Endothelial cell of umbilical vein (primary cell): Measurements from ENCODE around the gene CIPC. TPM values are rescaled to one million over a fixed set of nuclear protein-coding genes. Genes with fewer than 3 reads are reported as not detected.

Experiments used
- BruUV-seq: library from RNA; stranded (reverse); fragments of 400-500 nt; replicated peaks from 2 replicates; lab custom pipeline; 2021; lab: Mats Ljungman, UMichigan
- CTCF ChIA-PET: fragments of 300-600, 350-600 bp; sonication (Branson Sonifier 250); formaldehyde crosslinking; loops from one replicate; lab custom pipeline; 2021; ENCODE audit warnings: antibody characterized with exemption, inconsistent platforms; lab: Charles Lee
- POLR2A ChIA-PET: fragments of 300-600, 350-600 bp; sonication (Branson Sonifier 250); formaldehyde crosslinking; loops from one replicate; lab custom pipeline; 2021; ENCODE audit warnings: antibody characterized with exemption, inconsistent platforms; lab: Charles Lee
- DNase-seq: peaks from one replicate; pipeline ENCODE4 v3.0.0-alpha.2; 2011; ENCODE audit warnings: low read depth, low spot score
- FAIRE-seq: peaks from 2 replicates; lab custom pipeline; 2011; peaks lifted over from hg19 to GRCh38; lab: Jason Lieb, UNC
- H2AFZ ChIP-seq: 2 replicates; pipeline ENCODE4 v1.6.0; 2012; ENCODE audit warnings: low read depth, low read length, control low read depth, inconsistent platforms
- H3K27ac ChIP-seq: 2 replicates; pipeline ENCODE4 v1.5.1; 2011; ENCODE audit warnings: low read depth, mild to moderate bottlenecking, control low read depth, low read length, moderate library complexity; ENCODE audit not compliant: insufficient read depth
- H3K27me3 ChIP-seq, 2 experiments: 2 replicates each; pipeline versions ENCODE4 v1.6.0 to v1.6.1; 2011; ENCODE audit warnings: low read length in 2 of 2, mixed read lengths in 1 of 2; ENCODE audit not compliant: control insufficient read depth in 2 of 2, insufficient read depth in 2 of 2
- H3K36me3 ChIP-seq, 2 experiments: 2 replicates in 1 of 2; 3 replicates in 1 of 2; pipeline ENCODE4 v1.5.1; 2011; ENCODE audit warnings: low read length in 2 of 2, mild to moderate bottlenecking in 1 of 2, moderate library complexity in 1 of 2; ENCODE audit not compliant: control insufficient read depth in 2 of 2, insufficient read depth in 2 of 2; ENCODE audit errors: extremely low read depth in 1 of 2
- H3K4me1 ChIP-seq: 3 replicates; pipeline ENCODE4 v1.5.1; 2011; ENCODE audit warnings: mild to moderate bottlenecking, low read length; ENCODE audit not compliant: control insufficient read depth, insufficient read depth; ENCODE audit errors: extremely low read depth
- H3K4me2 ChIP-seq: 2 replicates; pipeline ENCODE4 v1.6.1; 2011; ENCODE audit warnings: low read length, control low read depth, mixed read lengths; ENCODE audit not compliant: insufficient read depth
- H3K4me3 ChIP-seq, 3 experiments: fragments of 200-600 bp in 1 of 3; sonication (generic), shearing (Covaris generic) in 1 of 3; replicated peaks in 1 of 3; 2 replicates each; pipeline ENCODE4 v1.5.1; 2011 to 2016; ENCODE audit warnings: control low read depth in 3 of 3, low read length in 3 of 3, mild to moderate bottlenecking in 2 of 3, inconsistent platforms in 1 of 3, low read depth in 1 of 3, moderate library complexity in 1 of 3; ENCODE audit not compliant: insufficient read depth in 1 of 3
- H3K79me2 ChIP-seq: 2 replicates; pipeline ENCODE4 v1.6.0; 2012; ENCODE audit warnings: low read length, inconsistent platforms; ENCODE audit not compliant: control insufficient read depth, insufficient read depth
- H3K9ac ChIP-seq: replicated peaks from 2 replicates; pipeline ENCODE3; 2011; ENCODE audit warnings: low read length, control low read depth; ENCODE audit not compliant: insufficient read depth; ENCODE audit errors: extremely low read depth
- H3K9me1 ChIP-seq: replicated peaks from 3 replicates; pipeline ENCODE4 v1.6.0; 2011; ENCODE audit warnings: mild to moderate bottlenecking, low read length; ENCODE audit not compliant: control insufficient read depth, insufficient read depth; ENCODE audit errors: extremely low read depth
- H3K9me3 ChIP-seq: replicated peaks from 2 replicates; pipeline ENCODE4 v1.5.1; 2012; ENCODE audit warnings: low read length, inconsistent platforms; ENCODE audit not compliant: control insufficient read depth, insufficient read depth
- H4K20me1 ChIP-seq: replicated peaks from 2 replicates; pipeline ENCODE3; 2011; ENCODE audit warnings: mild to moderate bottlenecking, low read length; ENCODE audit not compliant: control insufficient read depth, insufficient read depth; ENCODE audit errors: extremely low read depth
- CTCF ChIP-seq, 2 donors: IDR thresholded peaks; 1 replicate in 1 of 2; 2 replicates in 1 of 2; pipeline ENCODE4 v1.5.1; 2011; ENCODE audit warnings: low read length in 2 of 2, mild to moderate bottlenecking in 2 of 2, moderate library complexity in 2 of 2, control low read depth in 1 of 2, inconsistent platforms in 1 of 2, low read depth in 1 of 2; ENCODE audit not compliant: insufficient read depth in 1 of 2; ENCODE audit errors: extremely low read depth in 1 of 2
- EZH2 ChIP-seq: IDR thresholded peaks from 2 replicates; pipeline ENCODE4 v1.6.1; 2012; ENCODE audit warnings: borderline replicate concordance, low read depth, mild to moderate bottlenecking, moderate library complexity, low read length, inconsistent platforms; ENCODE audit not compliant: severe bottlenecking
- FOS ChIP-seq: IDR thresholded peaks from 2 replicates; pipeline ENCODE4 v1.6.1; 2011; ENCODE audit warnings: mild to moderate bottlenecking, low read length, moderate library complexity, borderline replicate concordance; ENCODE audit not compliant: insufficient read depth
- GATA2 ChIP-seq: IDR thresholded peaks from 2 replicates; pipeline ENCODE4 v1.7.0; 2011; ENCODE audit warnings: low read depth, mild to moderate bottlenecking, moderate library complexity, mixed read lengths, low read length; ENCODE audit not compliant: insufficient read length, insufficient read depth
- JUN ChIP-seq: IDR thresholded peaks from 2 replicates; pipeline ENCODE4 v1.6.1; 2011; ENCODE audit warnings: borderline replicate concordance, low read depth; ENCODE audit not compliant: insufficient read length, insufficient read depth
- MYC ChIP-seq: IDR thresholded peaks from one replicate; pipeline ENCODE4 v1.6.1; 2011; ENCODE audit warnings: mild to moderate bottlenecking, low read depth, low read length
- POLR2A ChIP-seq: IDR thresholded peaks from 2 replicates; pipeline ENCODE4 v1.6.1; 2012; ENCODE audit warnings: low read depth, mild to moderate bottlenecking, control low read depth, low read length
- POLR2AphosphoS5 ChIP-seq: IDR thresholded peaks from 2 replicates; pipeline ENCODE4 v1.6.1; 2012; ENCODE audit warnings: low read depth, mild to moderate bottlenecking, control low read depth, low read length, moderate library complexity; ENCODE audit not compliant: insufficient read depth
- dilution Hi-C: fragments of 300-500 bp; cut with MboI; formaldehyde crosslinking; loops from one replicate; pipeline ENCODE4 v1.15.0; 2019; ENCODE audit warnings: low sequenced_read_pairs; ENCODE audit not compliant: extremely low pct_ligation_motif_present
- intact Hi-C: fragments of 100-400 bp; cut with micrococcal nuclease; formaldehyde crosslinking; loops from one replicate; pipeline ENCODE4 v1.10.0; 2022
- polyA plus RNA-seq, 4 experiments: library from polyadenylated mRNA; depleted of rRNA in 3 of 4; stranded (reverse) in 3 of 4; unstranded in 1 of 4; fragments of >200 nt; gene quantifications; 2 replicates each; pipeline versions ENCODE4 v1.2.1 to v1.2.3, GENCODE V29; 2011 to 2012; ENCODE audit warnings: missing spikeins in 1 of 4
- total RNA-seq: library from RNA; stranded (reverse); gene quantifications from 2 replicates; pipeline ENCODE4 v1.2.3, GENCODE V29; 2021
- TF ChIP-seq, protein P1 (sequence below): IDR thresholded peaks from 2 replicates; pipeline ENCODE4 v1.6.1; 2011; ENCODE audit not compliant: insufficient read depth, insufficient read length

Gene CIPC
- total and polyA plus RNA-seq, 2 donors (not counting 3 experiments of a cell fraction or from before 2014, with no cell fraction given): 8.8 to 17.4 TPM

- H3K27ac ChIP-seq: no peak overlapping the region
- H3K9me1 ChIP-seq: no peaks in the 10 kb centered on the region
- DNase-seq: no peak
- no peak overlapping the region for H2AFZ ChIP-seq
- H4K20me1 ChIP-seq: no peaks in the 10 kb centered on the region
- TF ChIP-seq GATA2 (no peak), MYC (no peak), POLR2AphosphoS5 (no peak), JUN (no peak), POLR2A (no peak), FOS (no peak), CTCF (IDR thresholded peaks at IDR 0.05; ENCODE audit: extremely low read depth in 1 of 2, insufficient read depth in 1 of 2, low read depth in 1 of 2, low read length in 2 of 2) (no peak), EZH2 (no peak)
- TF ChIP-seq, protein P1, sequence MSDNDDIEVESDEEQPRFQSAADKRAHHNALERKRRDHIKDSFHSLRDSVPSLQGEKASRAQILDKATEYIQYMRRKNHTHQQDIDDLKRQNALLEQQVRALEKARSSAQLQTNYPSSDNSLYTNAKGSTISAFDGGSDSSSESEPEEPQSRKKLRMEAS: no peak
- BruUV-seq: no TSS peak
- H3K36me3 ChIP-seq: no peaks in the 10 kb centered on the region
- intact Hi-C loops: no loop called here
- H3K9ac ChIP-seq: no peak overlapping the region
- no peaks in the 10 kb centered on the region for H3K4me1 ChIP-seq
- no peaks in the 10 kb centered on the region for H3K9me3 ChIP-seq
- H3K79me2 ChIP-seq: no peaks in the 10 kb centered on the region
- ChIA-PET CTCF (interaction anchor here (1.2 kb wide), 1 partner anchor 21 kb away, joined by 3 read pairs; no protein-coding TSS in a partner anchor), POLR2A (no interaction called here)
- H3K4me3 ChIP-seq: no peak overlapping the region
- no peak overlapping the region for H3K4me2 ChIP-seq
- no peak for FAIRE-seq
- dilution Hi-C loops: no loop called here
- H3K27me3 ChIP-seq: peaks cover 15 to 23% of the 10 kb centered on the region in 2 experiments
Measured at GRCh38 chr14:77130386-77130785, 32.3 kb downstream of the CIPC start.
